ENCODE data around the gene AKAP12. TPM values are rescaled to one million over a fixed set of nuclear protein-coding genes. Genes with fewer than 3 reads are reported as not detected.

AKAP12 gene, protein sequence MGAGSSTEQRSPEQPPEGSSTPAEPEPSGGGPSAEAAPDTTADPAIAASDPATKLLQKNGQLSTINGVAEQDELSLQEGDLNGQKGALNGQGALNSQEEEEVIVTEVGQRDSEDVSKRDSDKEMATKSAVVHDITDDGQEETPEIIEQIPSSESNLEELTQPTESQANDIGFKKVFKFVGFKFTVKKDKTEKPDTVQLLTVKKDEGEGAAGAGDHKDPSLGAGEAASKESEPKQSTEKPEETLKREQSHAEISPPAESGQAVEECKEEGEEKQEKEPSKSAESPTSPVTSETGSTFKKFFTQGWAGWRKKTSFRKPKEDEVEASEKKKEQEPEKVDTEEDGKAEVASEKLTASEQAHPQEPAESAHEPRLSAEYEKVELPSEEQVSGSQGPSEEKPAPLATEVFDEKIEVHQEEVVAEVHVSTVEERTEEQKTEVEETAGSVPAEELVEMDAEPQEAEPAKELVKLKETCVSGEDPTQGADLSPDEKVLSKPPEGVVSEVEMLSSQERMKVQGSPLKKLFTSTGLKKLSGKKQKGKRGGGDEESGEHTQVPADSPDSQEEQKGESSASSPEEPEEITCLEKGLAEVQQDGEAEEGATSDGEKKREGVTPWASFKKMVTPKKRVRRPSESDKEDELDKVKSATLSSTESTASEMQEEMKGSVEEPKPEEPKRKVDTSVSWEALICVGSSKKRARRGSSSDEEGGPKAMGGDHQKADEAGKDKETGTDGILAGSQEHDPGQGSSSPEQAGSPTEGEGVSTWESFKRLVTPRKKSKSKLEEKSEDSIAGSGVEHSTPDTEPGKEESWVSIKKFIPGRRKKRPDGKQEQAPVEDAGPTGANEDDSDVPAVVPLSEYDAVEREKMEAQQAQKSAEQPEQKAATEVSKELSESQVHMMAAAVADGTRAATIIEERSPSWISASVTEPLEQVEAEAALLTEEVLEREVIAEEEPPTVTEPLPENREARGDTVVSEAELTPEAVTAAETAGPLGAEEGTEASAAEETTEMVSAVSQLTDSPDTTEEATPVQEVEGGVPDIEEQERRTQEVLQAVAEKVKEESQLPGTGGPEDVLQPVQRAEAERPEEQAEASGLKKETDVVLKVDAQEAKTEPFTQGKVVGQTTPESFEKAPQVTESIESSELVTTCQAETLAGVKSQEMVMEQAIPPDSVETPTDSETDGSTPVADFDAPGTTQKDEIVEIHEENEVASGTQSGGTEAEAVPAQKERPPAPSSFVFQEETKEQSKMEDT (N-terminal part only)
- 46.1 and 46.6 TPM in 2 replicates for total RNA-seq
- long read RNA-seq, partial matches to known transcripts = 25 of 32 reads
- long read RNA-seq, other reads (novel, unspliced or antisense) = 7 of 32 reads

DNA sequence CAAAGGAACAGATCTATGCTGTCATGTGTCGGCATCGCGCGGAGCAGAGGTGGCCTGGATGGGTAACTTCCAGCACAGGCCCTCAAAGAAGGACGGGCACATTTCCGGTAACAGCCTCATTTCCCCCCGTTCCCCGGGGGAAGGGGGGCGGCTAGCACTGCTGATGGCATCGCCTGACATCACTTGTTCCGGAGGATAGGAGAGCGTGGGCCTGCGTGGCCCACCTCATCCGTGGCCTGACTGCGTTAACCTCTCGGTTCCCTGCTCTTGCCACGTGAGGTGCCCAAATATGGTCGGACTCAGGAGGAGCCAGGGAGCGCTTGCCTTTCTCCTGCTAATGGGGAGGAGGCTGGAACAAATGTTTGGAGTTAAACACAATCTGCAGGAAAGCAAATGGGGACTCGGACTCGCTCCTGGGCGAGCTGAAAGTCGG, at the start of gene AKAP12:
TSS of gene AKAP12 (plus strand) at position 365 of the 433 bp plus-strand sequence. CDS start 596 bp downstream, outside the sequence.
- Mint-ChIP-seq H3K27ac (ENCODE audit: unreplicated experiment) (peak within 1 kb of the TSS; percentile 95), H3K27me3 (ENCODE audit: low read depth) (peaks cover 14% of the 10 kb centered on the region), H3K36me3 (ENCODE audit: low read depth) (no peaks in the 10 kb centered on the region), H3K9me3 (no peaks in the 10 kb centered on the region), H3K4me3 (peak within 1 kb of the TSS; percentile 99), H3K4me1 (peaks cover 35% of the 10 kb centered on the region)
- no peak for DNase-seq (ENCODE audit: low read depth, low spot score)
- TF ChIP-seq, protein P1, sequence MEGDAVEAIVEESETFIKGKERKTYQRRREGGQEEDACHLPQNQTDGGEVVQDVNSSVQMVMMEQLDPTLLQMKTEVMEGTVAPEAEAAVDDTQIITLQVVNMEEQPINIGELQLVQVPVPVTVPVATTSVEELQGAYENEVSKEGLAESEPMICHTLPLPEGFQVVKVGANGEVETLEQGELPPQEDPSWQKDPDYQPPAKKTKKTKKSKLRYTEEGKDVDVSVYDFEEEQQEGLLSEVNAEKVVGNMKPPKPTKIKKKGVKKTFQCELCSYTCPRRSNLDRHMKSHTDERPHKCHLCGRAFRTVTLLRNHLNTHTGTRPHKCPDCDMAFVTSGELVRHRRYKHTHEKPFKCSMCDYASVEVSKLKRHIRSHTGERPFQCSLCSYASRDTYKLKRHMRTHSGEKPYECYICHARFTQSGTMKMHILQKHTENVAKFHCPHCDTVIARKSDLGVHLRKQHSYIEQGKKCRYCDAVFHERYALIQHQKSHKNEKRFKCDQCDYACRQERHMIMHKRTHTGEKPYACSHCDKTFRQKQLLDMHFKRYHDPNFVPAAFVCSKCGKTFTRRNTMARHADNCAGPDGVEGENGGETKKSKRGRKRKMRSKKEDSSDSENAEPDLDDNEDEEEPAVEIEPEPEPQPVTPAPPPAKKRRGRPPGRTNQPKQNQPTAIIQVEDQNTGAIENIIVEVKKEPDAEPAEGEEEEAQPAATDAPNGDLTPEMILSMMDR (conservative IDR thresholded peaks at IDR 0.05) = no peak

DNA sequence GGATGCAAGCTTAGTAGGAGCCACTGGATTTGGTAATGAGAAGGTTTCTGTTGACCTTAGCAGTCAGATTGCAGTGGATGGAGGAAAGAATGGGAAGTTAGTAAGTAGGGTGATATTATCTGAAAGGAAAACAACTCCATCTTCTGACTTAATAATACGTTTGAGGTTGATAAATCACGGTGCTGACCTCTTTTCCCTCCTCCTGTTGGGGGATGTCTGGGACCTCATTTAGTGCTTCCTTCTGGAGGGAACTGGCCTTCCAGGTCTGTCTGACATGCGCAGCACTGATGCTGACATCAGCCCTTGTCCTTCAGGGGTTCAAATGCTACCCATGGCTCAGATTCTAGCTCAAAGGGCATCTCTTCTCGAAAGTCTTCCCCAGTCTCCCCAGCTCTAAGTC, 48.2 kb upstream of the AKAP12 start:
- TF ChIP-seq, protein P1 (conservative IDR thresholded peaks at IDR 0.05) = no peak
- Mint-ChIP-seq H3K27ac (ENCODE audit: unreplicated experiment) (no peak overlapping the region), H3K9me3 (peaks cover 12% of the 10 kb centered on the region), H3K36me3 (ENCODE audit: low read depth) (no peaks in the 10 kb centered on the region), H3K4me1 (peaks cover 7% of the 10 kb centered on the region), H3K4me3 (no peak overlapping the region), H3K27me3 (ENCODE audit: low read depth) (no peaks in the 10 kb centered on the region)
- DNase-seq (ENCODE audit: low read depth, low spot score) = no peak

DNA sequence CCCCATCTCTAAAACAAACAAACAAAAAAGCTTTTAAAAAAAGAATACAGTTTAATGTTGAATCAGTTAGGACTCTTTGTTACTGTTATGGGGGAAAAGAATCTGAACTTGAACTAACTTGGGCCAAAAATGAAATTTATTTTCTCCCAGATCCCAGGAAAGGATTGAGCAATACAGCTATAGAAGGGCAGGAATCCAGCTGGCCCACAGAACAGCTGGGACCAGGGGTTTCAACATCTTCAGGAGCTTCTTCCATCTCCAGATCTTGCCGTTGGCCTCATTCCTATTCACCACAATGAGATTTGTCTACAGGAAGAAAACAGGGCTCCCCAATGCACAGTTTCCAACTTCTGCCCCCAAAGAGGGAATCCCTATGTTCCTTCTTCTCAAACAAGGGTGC, 43.2 kb upstream of the AKAP12 start:
- H3K27ac Mint-ChIP-seq (ENCODE audit: unreplicated experiment) = no peak overlapping the region
- no peaks in the 10 kb centered on the region for H3K27me3 Mint-ChIP-seq (ENCODE audit: low read depth)
- H3K9me3 Mint-ChIP-seq = peaks cover 12% of the 10 kb centered on the region
- DNase-seq (ENCODE audit: low read depth, low spot score) = no peak
- H3K36me3 Mint-ChIP-seq (ENCODE audit: low read depth) = no peaks in the 10 kb centered on the region
- no peaks in the 10 kb centered on the region for H3K4me1 Mint-ChIP-seq
- no peak overlapping the region for H3K4me3 Mint-ChIP-seq
- TF ChIP-seq, protein P1 (conservative IDR thresholded peaks at IDR 0.05) = no peak

DNA sequence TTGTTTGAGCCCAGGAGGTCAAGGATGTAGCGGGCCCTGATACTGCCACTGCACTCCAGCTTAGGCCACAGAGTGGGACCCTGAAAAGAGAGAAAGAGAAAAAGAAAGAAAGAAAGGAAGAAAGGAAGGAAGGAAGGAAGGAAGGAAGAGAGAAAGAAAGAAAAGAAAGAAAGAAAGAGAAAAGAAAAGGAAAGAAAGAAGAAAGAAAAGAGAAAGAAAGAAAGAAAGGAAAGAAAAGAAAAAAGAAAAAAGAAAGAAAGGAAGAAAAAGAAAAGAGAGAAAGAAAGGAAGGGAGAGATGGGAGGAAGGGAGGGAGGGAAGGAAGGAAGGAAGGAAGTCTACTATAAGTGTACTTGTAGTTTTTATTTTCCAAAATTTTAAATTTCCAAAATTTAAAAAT, 42.2 kb upstream of the AKAP12 start:
- Mint-ChIP-seq H3K27me3 (ENCODE audit: low read depth) (no peaks in the 10 kb centered on the region), H3K4me3 (no peak overlapping the region), H3K36me3 (ENCODE audit: low read depth) (no peaks in the 10 kb centered on the region), H3K27ac (ENCODE audit: unreplicated experiment) (no peak overlapping the region), H3K4me1 (no peaks in the 10 kb centered on the region), H3K9me3 (peaks cover 12% of the 10 kb centered on the region)
- DNase-seq (ENCODE audit: low read depth, low spot score) = no peak
- TF ChIP-seq, protein P1 (conservative IDR thresholded peaks at IDR 0.05) = no peak

DNA sequence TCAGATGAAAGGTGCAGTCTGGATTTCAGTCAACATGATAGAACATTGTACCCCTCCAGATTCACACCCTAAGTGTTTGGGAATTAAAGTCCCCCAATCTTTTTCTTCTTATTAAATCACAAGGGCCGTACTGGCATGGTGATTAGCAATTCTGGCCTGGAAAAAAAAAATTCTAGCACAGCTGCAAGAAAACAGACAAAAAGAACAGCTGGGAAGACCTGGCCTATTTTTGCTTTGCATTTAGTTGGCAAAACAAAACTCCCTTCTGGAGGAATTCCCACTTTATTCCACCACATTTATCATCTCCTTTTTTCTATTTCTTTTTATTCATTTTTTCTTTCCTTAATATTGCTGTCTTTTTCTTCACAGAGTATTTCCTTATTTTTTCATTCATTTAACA, 39.8 kb upstream of the AKAP12 start:
- H3K4me1 Mint-ChIP-seq = no peaks in the 10 kb centered on the region
- TF ChIP-seq, protein P1 (conservative IDR thresholded peaks at IDR 0.05) = no peak

More for the DNA sequence above, 39.8 kb upstream of the AKAP12 start:
- H3K9me3 Mint-ChIP-seq = peaks cover 5% of the 10 kb centered on the region
- no peak overlapping the region for H3K4me3 Mint-ChIP-seq
- no peak overlapping the region for H3K27ac Mint-ChIP-seq (ENCODE audit: unreplicated experiment)
- H3K27me3 Mint-ChIP-seq (ENCODE audit: low read depth) = no peaks in the 10 kb centered on the region
- no peaks in the 10 kb centered on the region for H3K36me3 Mint-ChIP-seq (ENCODE audit: low read depth)
- no peak for DNase-seq (ENCODE audit: low read depth, low spot score)

All from neural crest cell (in vitro differentiated cells).